WERI-Rb-1 (cell line): ENCODE measurements around the gene OR51I1.

Experiments
- DNase-seq: peaks from one replicate; pipeline ENCODE4 v3.0.0-alpha.2; 2020
- H3K27ac ChIP-seq: fragments of 250-450 bp; sonication (Bioruptor Pico); 2 replicates; pipeline ENCODE4 v1.5.1; 2020; ENCODE audit warnings: mild to moderate bottlenecking, moderate library complexity
- H3K27me3 ChIP-seq: fragments of 250-450 bp; sonication (Bioruptor Pico); 2 replicates; pipeline ENCODE4 v1.5.1; 2021; ENCODE audit warnings: mild to moderate bottlenecking, low read depth, moderate library complexity; ENCODE audit not compliant: insufficient read depth, severe bottlenecking
- H3K36me3 ChIP-seq: fragments of 250-450 bp; sonication (Bioruptor Pico); 2 replicates; pipeline ENCODE4 v1.5.1; 2020; ENCODE audit warnings: mild to moderate bottlenecking, moderate library complexity
- H3K4me3 ChIP-seq: 2 replicates; pipeline ENCODE4 v1.5.1; 2011; ENCODE audit warnings: low read depth, mild to moderate bottlenecking, control low read depth, low read length
- H3K9me3 ChIP-seq: fragments of 250-450 bp; sonication (Bioruptor Pico); 2 replicates; pipeline ENCODE4 v1.5.1; 2021; ENCODE audit warnings: mild to moderate bottlenecking, moderate library complexity; ENCODE audit not compliant: severe bottlenecking
- CTCF ChIP-seq: IDR thresholded peaks from 2 replicates; pipeline ENCODE4 v1.5.1; 2011; ENCODE audit warnings: low read depth, mild to moderate bottlenecking, control low read depth, inconsistent platforms, low read length

Gene OR51I1, protein sequence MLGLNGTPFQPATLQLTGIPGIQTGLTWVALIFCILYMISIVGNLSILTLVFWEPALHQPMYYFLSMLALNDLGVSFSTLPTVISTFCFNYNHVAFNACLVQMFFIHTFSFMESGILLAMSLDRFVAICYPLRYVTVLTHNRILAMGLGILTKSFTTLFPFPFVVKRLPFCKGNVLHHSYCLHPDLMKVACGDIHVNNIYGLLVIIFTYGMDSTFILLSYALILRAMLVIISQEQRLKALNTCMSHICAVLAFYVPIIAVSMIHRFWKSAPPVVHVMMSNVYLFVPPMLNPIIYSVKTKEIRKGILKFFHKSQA

DNA sequence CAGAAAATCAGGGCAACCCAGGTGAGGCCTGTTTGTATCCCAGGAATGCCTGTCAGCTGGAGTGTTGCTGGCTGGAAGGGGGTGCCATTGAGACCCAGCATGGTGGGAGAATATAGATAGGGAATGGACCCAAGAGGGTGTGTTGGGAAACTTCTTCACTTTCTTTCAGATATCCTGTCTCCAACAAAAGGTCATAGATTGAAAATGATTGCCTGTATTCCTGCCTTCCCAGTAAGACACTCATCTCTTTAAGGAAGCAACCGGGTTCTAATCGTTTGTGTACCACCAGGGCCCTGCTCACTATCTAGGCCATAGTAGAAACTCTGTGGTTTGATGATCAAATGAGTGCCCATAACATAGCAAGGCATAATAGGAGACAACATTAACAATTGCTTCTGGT is at the start of gene OR51I1:
Gene OR51I1, minus strand, starts transcription at position 101 of the 400 bp plus-strand sequence. Its CDS starts 0 bp downstream, at position 101.
- Histone ChIP-seq H3K27ac (no peak within 1 kb of the TSS), H3K36me3 (no peaks in the 10 kb centered on the region)
- no peak for TF ChIP-seq CTCF

GRCh38 chr11:5489576-5490357 is 48.5 kb upstream of the OR51I1 start:
- no peaks in the 10 kb centered on the region for H3K27me3 ChIP-seq
- no peaks in the 10 kb centered on the region for H3K36me3 ChIP-seq
- no peak overlapping the region for H3K4me3 ChIP-seq
- no peak for TF ChIP-seq CTCF
- H3K27ac ChIP-seq, result peak overlapping the region; percentile 87; the same call in 1 of the 2 replicates
- H3K9me3 ChIP-seq, result no peaks in the 10 kb centered on the region
- no peak for DNase-seq

More for the DNA sequence above, at the start of gene OR51I1:
- DNase-seq, result no peak
- peaks cover 70% of the 10 kb centered on the region for H3K27me3 ChIP-seq
- no peaks in the 10 kb centered on the region for H3K9me3 ChIP-seq
- no peak within 1 kb of the TSS for H3K4me3 ChIP-seq

- Histone ChIP-seq H3K27ac (no peak overlapping the region), H3K4me3 (no peak overlapping the region), H3K36me3 (no peaks in the 10 kb centered on the region), H3K27me3 (no peaks in the 10 kb centered on the region), H3K9me3 (no peaks in the 10 kb centered on the region)
- DNase-seq, result no peak
- TF ChIP-seq CTCF, result no peak
These were observed 47.6 kb upstream of the OR51I1 start for GRCh38 chr11:5488798-5489399.

DNA sequence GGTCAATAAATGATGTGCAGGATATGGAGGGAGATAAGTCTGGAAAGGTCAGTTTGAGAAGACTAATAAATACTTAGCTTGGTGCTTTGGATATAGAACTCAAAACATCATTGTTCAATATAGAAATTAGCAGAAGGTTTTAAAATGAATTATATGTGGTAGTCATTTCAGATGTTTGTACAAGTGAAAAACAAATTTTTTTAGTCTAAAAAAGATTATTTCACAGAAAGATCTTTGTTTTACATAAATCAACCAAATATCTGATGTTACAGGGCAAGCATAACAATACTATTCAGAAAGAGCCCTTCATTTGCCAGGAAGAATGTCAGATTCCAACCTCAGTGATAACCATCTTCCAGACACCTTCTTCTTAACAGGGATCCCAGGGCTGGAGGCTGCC is 47.1 kb upstream of the OR51I1 start, which contains the start of gene OR52D1:
Gene OR52D1, plus strand, starts transcription at position 301 of the 400 bp plus-strand sequence. Its CDS starts 22 bp downstream, at position 323.
- no peaks in the 10 kb centered on the region for H3K9me3 ChIP-seq
- DNase-seq, result no peak
- TF ChIP-seq CTCF, result no peak
- H3K27me3 ChIP-seq, result no peaks in the 10 kb centered on the region
- no peak within 1 kb of the TSS for H3K4me3 ChIP-seq
- no peaks in the 10 kb centered on the region for H3K36me3 ChIP-seq
- H3K27ac ChIP-seq, result no peak within 1 kb of the TSS

DNA sequence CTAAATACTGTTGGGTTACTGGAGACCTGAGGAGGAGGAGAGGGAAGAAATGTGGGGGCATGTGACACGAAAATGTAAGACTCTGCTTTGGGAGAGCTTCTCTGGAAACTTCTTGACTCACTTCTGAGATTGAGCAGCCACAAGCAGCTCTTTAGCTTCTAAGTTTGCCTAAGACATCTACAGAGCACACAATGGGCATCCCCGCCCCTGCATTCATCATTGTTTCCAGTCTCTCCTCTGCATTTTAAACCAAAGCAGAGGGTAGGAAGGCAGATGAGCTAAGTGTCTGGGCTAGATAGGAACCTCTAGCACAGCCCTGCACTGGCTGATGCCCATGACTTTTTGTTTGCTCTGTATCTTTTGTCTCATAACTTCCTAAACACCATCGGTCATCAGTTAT is 45.1 kb upstream of the OR51I1 start:
- no peak for DNase-seq

More for the DNA sequence above, 45.1 kb upstream of the OR51I1 start:
- no peak for TF ChIP-seq CTCF
- H3K9me3 ChIP-seq, result no peaks in the 10 kb centered on the region
- no peak overlapping the region for H3K27ac ChIP-seq
- H3K4me3 ChIP-seq, result no peak overlapping the region
- no peaks in the 10 kb centered on the region for H3K27me3 ChIP-seq
- H3K36me3 ChIP-seq, result no peaks in the 10 kb centered on the region
